HG02884 (cell line): ENCODE data around the gene SHISA3.
A peak's percentile ranks its signal among the peaks of the same experiment; 100 is the strongest.
"Not testable (repeated sequence)": the region's sequence is repeated elsewhere in the genome, so short reads cannot be mapped to it uniquely, and the experiment has no call there.

ENCODE experiments used
- ATAC-seq: cut with Tn5 transposase; IDR thresholded peaks from one replicate; pipeline ENCODE4 v1.9.1; 2021; ENCODE audit warnings: mild to moderate bottlenecking, moderate library complexity; ENCODE audit not compliant: unreplicated experiment

SHISA3 gene

GRCh38 chr4:42396752-42397634 is at the start of gene SHISA3:
SHISA3 (plus strand) TSS chr4:42397488; CDS start chr4:42398057, 569 bp downstream.
- ATAC-seq: peak; percentile 37

GRCh38 chr4:42348247-42348646 is 49.0 kb upstream of the SHISA3 start:
- ATAC-seq: no peak

- no peak for ATAC-seq
Observed at GRCh38 chr4:42348692-42349091, 48.6 kb upstream of the SHISA3 start.

- ATAC-seq: no peak
Observed at GRCh38 chr4:42350611-42351182, 46.6 kb upstream of the SHISA3 start.

- no peak for ATAC-seq
Observed at GRCh38 chr4:42352049-42352448, 45.2 kb upstream of the SHISA3 start.

- ATAC-seq: peak; percentile 64
Observed at GRCh38 chr4:42357325-42357724, 40.0 kb upstream of the SHISA3 start.

- ATAC-seq: no peak
Observed at GRCh38 chr4:42359711-42360110, 37.6 kb upstream of the SHISA3 start.

- no peak for ATAC-seq
Observed at GRCh38 chr4:42360256-42360669, 37.0 kb upstream of the SHISA3 start.

GRCh38 chr4:42361456-42361855 is 35.8 kb upstream of the SHISA3 start:
- no peak for ATAC-seq

- no peak for ATAC-seq
Observed at GRCh38 chr4:42362591-42362990, 34.7 kb upstream of the SHISA3 start.

GRCh38 chr4:42363614-42364013 is 33.7 kb upstream of the SHISA3 start:
- no peak for ATAC-seq

GRCh38 chr4:42364266-42365053 is 32.8 kb upstream of the SHISA3 start:
- ATAC-seq: no peak

- ATAC-seq: no peak
Observed at GRCh38 chr4:42366959-42367358, 30.3 kb upstream of the SHISA3 start.

GRCh38 chr4:42369489-42369888 is 27.8 kb upstream of the SHISA3 start:
- ATAC-seq: no peak

GRCh38 chr4:42371305-42372252 is 25.7 kb upstream of the SHISA3 start:
- ATAC-seq: peak; percentile 66

- ATAC-seq: not testable (repeated sequence)
Observed at GRCh38 chr4:42372303-42372702, 25.0 kb upstream of the SHISA3 start.

GRCh38 chr4:42377497-42377896 is 19.8 kb upstream of the SHISA3 start:
- no peak for ATAC-seq

GRCh38 chr4:42381666-42382065 is 15.6 kb upstream of the SHISA3 start:
- ATAC-seq: no peak

- ATAC-seq: no peak
Observed at GRCh38 chr4:42385516-42385915, 11.8 kb upstream of the SHISA3 start.

GRCh38 chr4:42390622-42391354 is 6.5 kb upstream of the SHISA3 start:
- no peak for ATAC-seq
